HEK293 (cell line): ENCODE measurements around the gene MBP.

ENCODE experiments used
- BCL11A ChIP-seq: fragments of 450-650 bp; formaldehyde crosslinking; IDR thresholded peaks from 2 replicates; pipeline ENCODE4 v1.5.1; 2016; ENCODE audit warnings: low read depth, missing biosample characterization, missing genetic modification characterization
- CTCF ChIP-seq: fragments of 450-650 bp; formaldehyde crosslinking; IDR thresholded peaks from 2 replicates; pipeline ENCODE4 v1.5.1; 2016; ENCODE audit warnings: missing biosample characterization, missing genetic modification characterization
- REST ChIP-seq: fragments of 450-650 bp; formaldehyde crosslinking; IDR thresholded peaks from 2 replicates; pipeline ENCODE4 v1.5.1; 2016; ENCODE audit warnings: missing biosample characterization, missing genetic modification characterization
- TCF7L2 ChIP-seq: IDR thresholded peaks from 2 replicates; pipeline ENCODE4 v1.6.1; 2011; ENCODE audit warnings: low read depth, mild to moderate bottlenecking, inconsistent platforms, low read length, moderate library complexity, borderline replicate concordance
- ZNF114 ChIP-seq: fragments of 450-650 bp; formaldehyde crosslinking; IDR thresholded peaks from 2 replicates; pipeline ENCODE4 v1.5.0; 2017; ENCODE audit warnings: missing biosample characterization, missing genetic modification characterization
- ZNF274 ChIP-seq, 2 experiments: fragments of 200-500 bp in 1 of 2; fragments of 450-650 bp in 1 of 2; sonication (Bioruptor generic) in 1 of 2; formaldehyde crosslinking in 1 of 2; IDR thresholded peaks; 2 replicates each; pipeline versions ENCODE4 v1.5.1 to v1.6.1; 2014 to 2016; ENCODE audit warnings: borderline replicate concordance in 1 of 2, inconsistent platforms in 1 of 2, low read length in 1 of 2, missing biosample characterization in 1 of 2, missing genetic modification characterization in 1 of 2
- ZNF311 ChIP-seq: fragments of 450-650 bp; formaldehyde crosslinking; IDR thresholded peaks from 2 replicates; pipeline ENCODE4 v1.5.1; 2017; ENCODE audit warnings: missing biosample characterization, missing genetic modification characterization, borderline replicate concordance
- ZNF324 ChIP-seq: fragments of 450-650 bp; formaldehyde crosslinking; IDR thresholded peaks from 2 replicates; pipeline ENCODE4 v1.5.1; 2016; ENCODE audit warnings: missing biosample characterization, missing genetic modification characterization
- ZNF404 ChIP-seq: fragments of 450-650 bp; formaldehyde crosslinking; IDR thresholded peaks from 2 replicates; pipeline ENCODE4 v1.5.1; 2017; ENCODE audit warnings: missing biosample characterization, missing genetic modification characterization
- ZNF670 ChIP-seq: fragments of 450-650 bp; formaldehyde crosslinking; IDR thresholded peaks from 2 replicates; pipeline ENCODE4 v1.5.1; 2016; ENCODE audit warnings: missing biosample characterization, missing genetic modification characterization, low read depth
- ZNF747 ChIP-seq: fragments of 450-650 bp; formaldehyde crosslinking; IDR thresholded peaks from 2 replicates; pipeline ENCODE4 v1.5.1; 2016; ENCODE audit warnings: missing biosample characterization, missing genetic modification characterization

- TF ChIP-seq CTCF (tag by site-specific recombination), result no peak
- TF ChIP-seq ZNF404 (tag by site-specific recombination), result no peak
- TF ChIP-seq ZNF114 (tag by site-specific recombination), result no peak
- no peak for TF ChIP-seq TCF7L2
- TF ChIP-seq REST (tag by site-specific recombination), result no peak
- TF ChIP-seq BCL11A (tag by site-specific recombination), result no peak
- no peak for TF ChIP-seq ZNF747 (tag by site-specific recombination)
- TF ChIP-seq ZNF311 (tag by site-specific recombination), result no peak
- TF ChIP-seq ZNF670 (tag by site-specific recombination), result no peak
- no peak for TF ChIP-seq ZNF274 (IDR thresholded peaks at IDR 0.05; ENCODE audit: low read length)
- no peak for TF ChIP-seq ZNF274 (tag by site-specific recombination; IDR thresholded peaks at IDR 0.05; ENCODE audit: borderline replicate concordance)
- no peak for TF ChIP-seq ZNF324
Observed at GRCh38 chr18:77124452-77124922, 8.1 kb downstream of the MBP start.
